Measurements from ENCODE around the gene MPO. TPM values are rescaled to one million over a fixed set of nuclear protein-coding genes. Genes with fewer than 3 reads are reported as not detected.

Gene MPO
- total and polyA plus RNA-seq, 2 experiments from 2014 or later = 0.13 TPM; not detected in 1

GRCh38 chr17:58276423-58276822 is 4.3 kb downstream of the MPO start:
- no peaks in the 10 kb centered on the region for H3K4me1 ChIP-seq (ENCODE audit: insufficient read depth)
- no peak for DNase-seq (ENCODE audit: low spot score)
- no peaks in the 10 kb centered on the region for H3K9me3 ChIP-seq (ENCODE audit: low read depth)
- H3K27me3 ChIP-seq = no peaks in the 10 kb centered on the region
- H3K27ac ChIP-seq = no peak overlapping the region
- no peaks in the 10 kb centered on the region for H3K79me2 ChIP-seq
- H3K9me2 ChIP-seq (replicated peaks; ENCODE audit: insufficient read depth) = no peaks in the 10 kb centered on the region
- WGBS (ENCODE audit: low lambda C conversion rate, missing lambda C conversion rate) = 46% methylated on average over 2 of the region's 2 CpGs
- H2AFZ ChIP-seq = no peak overlapping the region
- TF ChIP-seq EZH2phosphoT487 (IDR thresholded peaks at IDR 0.05; ENCODE audit: low read depth, severe bottlenecking, unreplicated experiment) = no peak
- no peak for TF ChIP-seq CTCF (IDR thresholded peaks at IDR 0.05; ENCODE audit: poor library complexity)
- TF ChIP-seq EZH2 (IDR thresholded peaks at IDR 0.05; ENCODE audit: borderline replicate concordance) = no peak
- no peak overlapping the region for H3K4me2 ChIP-seq
- H3K4me3 ChIP-seq = no peak overlapping the region
- H3K36me3 ChIP-seq (replicated peaks; ENCODE audit: insufficient read depth, low read depth) = no peaks in the 10 kb centered on the region
- H4K20me1 ChIP-seq (ENCODE audit: insufficient read depth, poor library complexity, severe bottlenecking) = no peaks in the 10 kb centered on the region

- Histone ChIP-seq H3K4me1 (ENCODE audit: insufficient read depth) (no peaks in the 10 kb centered on the region), H2AFZ (no peak overlapping the region), H3K4me2 (no peak overlapping the region), H3K27ac (no peak overlapping the region), H3K79me2 (no peaks in the 10 kb centered on the region), H3K4me3 (no peak overlapping the region), H3K9me2 (replicated peaks; ENCODE audit: insufficient read depth) (no peaks in the 10 kb centered on the region), H3K36me3 (replicated peaks; ENCODE audit: insufficient read depth, low read depth) (no peaks in the 10 kb centered on the region), H3K27me3 (no peaks in the 10 kb centered on the region), H4K20me1 (ENCODE audit: insufficient read depth, poor library complexity, severe bottlenecking) (no peaks in the 10 kb centered on the region), H3K9me3 (ENCODE audit: low read depth) (no peaks in the 10 kb centered on the region)
- TF ChIP-seq CTCF (IDR thresholded peaks at IDR 0.05; ENCODE audit: poor library complexity) (no peak), EZH2 (IDR thresholded peaks at IDR 0.05; ENCODE audit: borderline replicate concordance) (no peak), EZH2phosphoT487 (IDR thresholded peaks at IDR 0.05; ENCODE audit: low read depth, severe bottlenecking, unreplicated experiment) (no peak)
- no peak for DNase-seq (ENCODE audit: low spot score)
- WGBS (ENCODE audit: low lambda C conversion rate, missing lambda C conversion rate) = 92% methylated on average over 10 of the region's 10 CpGs
Measured at GRCh38 chr17:58275417-58275816, 5.3 kb downstream of the MPO start.

GRCh38 chr17:58273453-58274104 is 7.2 kb downstream of the MPO start:
- Histone ChIP-seq H4K20me1 (ENCODE audit: insufficient read depth, poor library complexity, severe bottlenecking) (no peaks in the 10 kb centered on the region), H3K36me3 (replicated peaks; ENCODE audit: insufficient read depth, low read depth) (no peaks in the 10 kb centered on the region), H3K4me1 (ENCODE audit: insufficient read depth) (no peaks in the 10 kb centered on the region), H3K79me2 (no peaks in the 10 kb centered on the region), H3K27ac (no peak overlapping the region), H3K4me2 (no peak overlapping the region), H2AFZ (no peak overlapping the region), H3K4me3 (no peak overlapping the region), H3K9me2 (replicated peaks; ENCODE audit: insufficient read depth) (no peaks in the 10 kb centered on the region), H3K9me3 (ENCODE audit: low read depth) (no peaks in the 10 kb centered on the region), H3K27me3 (no peaks in the 10 kb centered on the region)
- no peak for DNase-seq (ENCODE audit: low spot score)
- TF ChIP-seq EZH2phosphoT487 (IDR thresholded peaks at IDR 0.05; ENCODE audit: low read depth, severe bottlenecking, unreplicated experiment) (no peak), CTCF (IDR thresholded peaks at IDR 0.05; ENCODE audit: poor library complexity) (no peak), EZH2 (IDR thresholded peaks at IDR 0.05; ENCODE audit: borderline replicate concordance) (no peak)
- WGBS (ENCODE audit: low lambda C conversion rate, missing lambda C conversion rate) = 85% methylated on average over 12 of the region's 15 CpGs

Data from hepatocyte (in vitro differentiated cells).